Measurements from ENCODE around the gene LYST.
A peak's percentile ranks its signal among the peaks of the same experiment; 100 is the strongest.
"Not testable (repeated sequence)": the region's sequence is repeated elsewhere in the genome, so short reads cannot be mapped to it uniquely, and the experiment has no call there.

The LYST gene, protein sequence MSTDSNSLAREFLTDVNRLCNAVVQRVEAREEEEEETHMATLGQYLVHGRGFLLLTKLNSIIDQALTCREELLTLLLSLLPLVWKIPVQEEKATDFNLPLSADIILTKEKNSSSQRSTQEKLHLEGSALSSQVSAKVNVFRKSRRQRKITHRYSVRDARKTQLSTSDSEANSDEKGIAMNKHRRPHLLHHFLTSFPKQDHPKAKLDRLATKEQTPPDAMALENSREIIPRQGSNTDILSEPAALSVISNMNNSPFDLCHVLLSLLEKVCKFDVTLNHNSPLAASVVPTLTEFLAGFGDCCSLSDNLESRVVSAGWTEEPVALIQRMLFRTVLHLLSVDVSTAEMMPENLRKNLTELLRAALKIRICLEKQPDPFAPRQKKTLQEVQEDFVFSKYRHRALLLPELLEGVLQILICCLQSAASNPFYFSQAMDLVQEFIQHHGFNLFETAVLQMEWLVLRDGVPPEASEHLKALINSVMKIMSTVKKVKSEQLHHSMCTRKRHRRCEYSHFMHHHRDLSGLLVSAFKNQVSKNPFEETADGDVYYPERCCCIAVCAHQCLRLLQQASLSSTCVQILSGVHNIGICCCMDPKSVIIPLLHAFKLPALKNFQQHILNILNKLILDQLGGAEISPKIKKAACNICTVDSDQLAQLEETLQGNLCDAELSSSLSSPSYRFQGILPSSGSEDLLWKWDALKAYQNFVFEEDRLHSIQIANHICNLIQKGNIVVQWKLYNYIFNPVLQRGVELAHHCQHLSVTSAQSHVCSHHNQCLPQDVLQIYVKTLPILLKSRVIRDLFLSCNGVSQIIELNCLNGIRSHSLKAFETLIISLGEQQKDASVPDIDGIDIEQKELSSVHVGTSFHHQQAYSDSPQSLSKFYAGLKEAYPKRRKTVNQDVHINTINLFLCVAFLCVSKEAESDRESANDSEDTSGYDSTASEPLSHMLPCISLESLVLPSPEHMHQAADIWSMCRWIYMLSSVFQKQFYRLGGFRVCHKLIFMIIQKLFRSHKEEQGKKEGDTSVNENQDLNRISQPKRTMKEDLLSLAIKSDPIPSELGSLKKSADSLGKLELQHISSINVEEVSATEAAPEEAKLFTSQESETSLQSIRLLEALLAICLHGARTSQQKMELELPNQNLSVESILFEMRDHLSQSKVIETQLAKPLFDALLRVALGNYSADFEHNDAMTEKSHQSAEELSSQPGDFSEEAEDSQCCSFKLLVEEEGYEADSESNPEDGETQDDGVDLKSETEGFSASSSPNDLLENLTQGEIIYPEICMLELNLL (N-terminal part only)

GRCh38 chr1:235866205-235866912 is at the start of gene LYST:
TSS of gene LYST (minus strand) at chr1:235866906. CDS start at chr1:235830417, 36,489 bp downstream.
- Histone ChIP-seq H3K9me3 (replicated peaks in 1 of 11) (no peaks in the 10 kb centered on the region), H3K9ac (peak within 1 kb of the TSS; percentile 89 to 99 (median 97)), H3K4me1 (peaks cover 24 to 53% (median 51%) of the 10 kb centered on the region in 10 experiments), H4K20me1 (peaks cover 0 to 33% (median 6%) of the 10 kb centered on the region in 11 experiments; a peak in 10 of 22 replicates), H3K4me3 (peak within 1 kb of the TSS; percentile 77 to 100 (median 94)), H3K36me3 (peaks cover 0 to 31% (median 0%) of the 10 kb centered on the region in 11 experiments; a peak in 7 of 22 replicates), H3K27ac (peak within 1 kb of the TSS; percentile 90 to 99 (median 97)), H3K4me2 (peak within 1 kb of the TSS; percentile 89 to 99 (median 96)), H3K27me3 (no peaks in the 10 kb centered on the region; a peak in 1 of 22 replicates)
- TF ChIP-seq Cebpa-rat (IDR thresholded peaks at IDR 0.05): no peak

GRCh38 chr1:235915489-235915888 is 48.8 kb upstream of the LYST start:
- H3K4me3 ChIP-seq; H4K20me1 ChIP-seq; H3K27ac ChIP-seq; H3K27me3 ChIP-seq; H3K9me3 ChIP-seq (replicated peaks in 1 of 11); H3K36me3 ChIP-seq; H3K9ac ChIP-seq: not testable (repeated sequence)
- Histone ChIP-seq H3K4me2 (peak overlapping the region in 2 of 11 experiments; percentile 32 to 81; a peak in 2 of 22 replicates), H3K4me1 (peaks cover 37 to 90% (median 62%) of the 10 kb centered on the region in 10 experiments)

DNA sequence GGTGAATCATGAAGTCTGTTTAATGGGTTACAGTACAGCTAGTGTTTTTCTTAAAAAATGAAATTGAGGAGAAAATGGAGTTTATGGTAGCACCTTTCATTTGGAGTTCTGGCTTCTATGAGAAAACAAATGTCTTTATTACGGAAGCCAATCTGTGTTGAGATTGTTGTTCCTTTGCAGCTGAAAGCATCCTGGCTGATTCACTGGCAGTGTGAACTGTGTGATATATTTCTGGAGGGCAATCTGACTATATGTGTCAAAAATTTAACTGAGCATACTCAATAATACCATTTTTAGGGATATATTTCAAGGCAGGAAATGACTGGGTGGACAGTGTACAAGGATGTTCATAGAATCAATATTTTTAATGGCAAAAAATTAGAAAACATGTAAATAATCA is 46.6 kb upstream of the LYST start:
- no peaks in the 10 kb centered on the region for H4K20me1 ChIP-seq
- peak overlapping the region in 2 of 11 experiments; percentile 6 to 49; a peak in 4 of 22 replicates for H3K27ac ChIP-seq
- H3K27me3 ChIP-seq: no peaks in the 10 kb centered on the region
- H3K9ac ChIP-seq: no peak overlapping the region
- H3K4me3 ChIP-seq: no peak overlapping the region
- peak overlapping the region in 3 of 11 experiments; percentile 12 to 25 (median 14); a peak in 1 of 22 replicates for H3K4me2 ChIP-seq
- H3K9me3 ChIP-seq (replicated peaks in 1 of 11): no peaks in the 10 kb centered on the region
- no peak for TF ChIP-seq Cebpa-rat (IDR thresholded peaks at IDR 0.05)
- H3K4me1 ChIP-seq: peaks cover 16 to 90% (median 51%) of the 10 kb centered on the region in 10 experiments
- H3K36me3 ChIP-seq: no peaks in the 10 kb centered on the region

- peak overlapping the region in 5 of 11 experiments; percentile 3 to 33 (median 9); a peak in 4 of 22 replicates for H3K27ac ChIP-seq
- H3K9ac ChIP-seq: no peak overlapping the region
- H3K27me3 ChIP-seq: no peaks in the 10 kb centered on the region
- peaks cover 9 to 90% (median 49%) of the 10 kb centered on the region in 10 experiments for H3K4me1 ChIP-seq
- H3K9me3 ChIP-seq (replicated peaks in 1 of 11): no peaks in the 10 kb centered on the region
- H3K4me3 ChIP-seq: no peak overlapping the region
- H3K4me2 ChIP-seq: peak overlapping the region in 1 of 11 experiments; percentile 9; a peak in 2 of 22 replicates
- no peaks in the 10 kb centered on the region for H3K36me3 ChIP-seq
- TF ChIP-seq Cebpa-rat (IDR thresholded peaks at IDR 0.05): no peak
- no peaks in the 10 kb centered on the region for H4K20me1 ChIP-seq
Measured at GRCh38 chr1:235911876-235912275, 45.2 kb upstream of the LYST start.

- no peak overlapping the region for H3K4me3 ChIP-seq
- no peak for TF ChIP-seq Cebpa-rat (IDR thresholded peaks at IDR 0.05)
- H3K9ac ChIP-seq: no peak overlapping the region
- H3K4me1 ChIP-seq: peaks cover 8 to 84% (median 43%) of the 10 kb centered on the region in 10 experiments
- H3K9me3 ChIP-seq (replicated peaks in 1 of 11): no peaks in the 10 kb centered on the region
- H4K20me1 ChIP-seq: no peaks in the 10 kb centered on the region
- H3K27ac ChIP-seq: peak overlapping the region in 1 of 11 experiments; percentile 15; a peak in 2 of 22 replicates
- peak overlapping the region in 3 of 11 experiments; percentile 54 to 68 (median 55); a peak in 3 of 22 replicates for H3K4me2 ChIP-seq
- H3K36me3 ChIP-seq: no peaks in the 10 kb centered on the region
- H3K27me3 ChIP-seq: no peaks in the 10 kb centered on the region
Measured at GRCh38 chr1:235911300-235911662, 44.6 kb upstream of the LYST start.

GRCh38 chr1:235910357-235911299 is 43.9 kb upstream of the LYST start:
- Histone ChIP-seq H4K20me1 (no peaks in the 10 kb centered on the region), H3K36me3 (no peaks in the 10 kb centered on the region), H3K4me1 (peaks cover 8 to 77% (median 38%) of the 10 kb centered on the region in 10 experiments), H3K4me2 (peak overlapping the region in 7 of 11 experiments; percentile 11 to 68 (median 54); a peak in 12 of 22 replicates), H3K9ac (no peak overlapping the region; a peak in 1 of 22 replicates), H3K27me3 (no peaks in the 10 kb centered on the region), H3K9me3 (replicated peaks in 1 of 11) (no peaks in the 10 kb centered on the region), H3K27ac (peak overlapping the region in 8 of 11 experiments; percentile 8 to 61 (median 29); a peak in 11 of 22 replicates), H3K4me3 (no peak overlapping the region)
- no peak for TF ChIP-seq Cebpa-rat (IDR thresholded peaks at IDR 0.05)

Measured in BLaER1 treated with 17β-estradiol and CSF1 and Interleukin-3, amounts not matched to agents 10 nM and 100 nM (cell line).